SJSA1 (cell line): ENCODE results near the gene STARD5. TPM values are rescaled to one million over a fixed set of nuclear protein-coding genes. Genes with fewer than 3 reads are reported as not detected.
"Not testable (repeated sequence)": the region's sequence is repeated elsewhere in the genome, so short reads cannot be mapped to it uniquely, and the experiment has no call there.

Experiments
- DNase-seq, 2 experiments: peaks; one replicate each; pipeline ENCODE4 v3.0.0-alpha.2; 2015 to 2020; ENCODE audit warnings: low spot score in 2 of 2, low read depth in 1 of 2
- H3K27ac ChIP-seq: fragments of 250-450 bp; sonication (Bioruptor Pico); 2 replicates; pipeline ENCODE4 v1.5.1; 2020; ENCODE audit warnings: mild to moderate bottlenecking, moderate library complexity
- H3K27me3 ChIP-seq: fragments of 250-450 bp; sonication (Bioruptor Pico); replicated peaks from 2 replicates; pipeline ENCODE4 v1.5.1; 2020; ENCODE audit warnings: mild to moderate bottlenecking, moderate library complexity
- H3K36me3 ChIP-seq: fragments of 250-450 bp; sonication (Bioruptor Pico); 2 replicates; pipeline ENCODE4 v1.5.1; 2020; ENCODE audit warnings: mild to moderate bottlenecking
- H3K4me1 ChIP-seq: fragments of 250-450 bp; sonication (Bioruptor Pico); replicated peaks from 2 replicates; pipeline ENCODE4 v1.6.1; 2021; ENCODE audit warnings: mild to moderate bottlenecking
- H3K4me3 ChIP-seq: fragments of 250-450 bp; sonication (Bioruptor Pico); 2 replicates; pipeline ENCODE4 v1.5.1; 2020; ENCODE audit warnings: mild to moderate bottlenecking
- H3K9me3 ChIP-seq: fragments of 250-450 bp; sonication (Bioruptor Pico); replicated peaks from 2 replicates; pipeline ENCODE4 v1.5.1; 2020; ENCODE audit warnings: mild to moderate bottlenecking
- total RNA-seq: library from RNA; depleted of rRNA; stranded (reverse); fragments of >200 nt; shearing (Covaris generic); gene quantifications from 2 replicates; pipeline ENCODE4 v1.2.3, GENCODE V29; 2014

Gene STARD5
- total RNA-seq, 1 experiment from 2014 or later: 6.3 TPM

GRCh38 chr15:81331600-81331999 is 7.7 kb upstream of the STARD5 start:
- H3K9me3 ChIP-seq: no peaks in the 10 kb centered on the region
- no peaks in the 10 kb centered on the region for H3K36me3 ChIP-seq
- DNase-seq: no peak
- no peaks in the 10 kb centered on the region for H3K27me3 ChIP-seq
- H3K27ac ChIP-seq: no peak overlapping the region
- peaks cover 28% of the 10 kb centered on the region for H3K4me1 ChIP-seq
- no peak overlapping the region for H3K4me3 ChIP-seq

- not testable (repeated sequence) for H3K27ac ChIP-seq, H3K4me3 ChIP-seq, DNase-seq, H3K36me3 ChIP-seq, H3K27me3 ChIP-seq, H3K9me3 ChIP-seq
- peaks cover 32% of the 10 kb centered on the region for H3K4me1 ChIP-seq
Observed at GRCh38 chr15:81331141-81331540, 7.2 kb upstream of the STARD5 start.

- Histone ChIP-seq H3K4me3 (no peak overlapping the region), H3K4me1 (peaks cover 35% of the 10 kb centered on the region), H3K27ac (no peak overlapping the region), H3K36me3 (no peaks in the 10 kb centered on the region), H3K9me3 (no peaks in the 10 kb centered on the region), H3K27me3 (no peaks in the 10 kb centered on the region)
- no peak for DNase-seq
Observed at GRCh38 chr15:81330366-81331090, 6.6 kb upstream of the STARD5 start.

GRCh38 chr15:81329446-81329845 is 5.5 kb upstream of the STARD5 start:
- DNase-seq: no peak
- Histone ChIP-seq H3K27ac (no peak overlapping the region), H3K4me1 (peaks cover 43% of the 10 kb centered on the region), H3K9me3 (no peaks in the 10 kb centered on the region), H3K4me3 (no peak overlapping the region), H3K27me3 (no peaks in the 10 kb centered on the region), H3K36me3 (no peaks in the 10 kb centered on the region)

GRCh38 chr15:81327516-81327915 is 3.6 kb upstream of the STARD5 start:
- Histone ChIP-seq H3K4me1 (peaks cover 48% of the 10 kb centered on the region), H3K9me3 (no peaks in the 10 kb centered on the region), H3K27ac (peak overlapping the region; percentile 83), H3K36me3 (no peaks in the 10 kb centered on the region), H3K27me3 (no peaks in the 10 kb centered on the region), H3K4me3 (no peak overlapping the region)
- peak in 1 of 2 experiments; percentile 82 for DNase-seq

- no peaks in the 10 kb centered on the region for H3K27me3 ChIP-seq
- H3K4me3 ChIP-seq: no peak overlapping the region
- peak overlapping the region; percentile 83 for H3K27ac ChIP-seq
- no peaks in the 10 kb centered on the region for H3K9me3 ChIP-seq
- DNase-seq: peak in 1 of 2 experiments; percentile 20
- H3K4me1 ChIP-seq: peaks cover 48% of the 10 kb centered on the region
- peaks cover 5% of the 10 kb centered on the region for H3K36me3 ChIP-seq
Observed at GRCh38 chr15:81326466-81327212, 2.7 kb upstream of the STARD5 start.

- DNase-seq: no peak
- Histone ChIP-seq H3K36me3 (peaks cover 20% of the 10 kb centered on the region), H3K27me3 (no peaks in the 10 kb centered on the region), H3K27ac (peak overlapping the region; percentile 35; the same call in 1 of the 2 replicates), H3K9me3 (no peaks in the 10 kb centered on the region), H3K4me1 (peaks cover 40% of the 10 kb centered on the region), H3K4me3 (peak overlapping the region; percentile 68)
Observed at GRCh38 chr15:81323559-81323943, 390 bp downstream of the STARD5 start.

GRCh38 chr15:81322676-81323253 is 1.2 kb downstream of the STARD5 start:
- peaks cover 32% of the 10 kb centered on the region for H3K4me1 ChIP-seq
- no peaks in the 10 kb centered on the region for H3K27me3 ChIP-seq
- H3K9me3 ChIP-seq: no peaks in the 10 kb centered on the region
- no peak for DNase-seq
- no peak overlapping the region for H3K4me3 ChIP-seq
- peaks cover 27% of the 10 kb centered on the region for H3K36me3 ChIP-seq
- H3K27ac ChIP-seq: no peak overlapping the region

- Histone ChIP-seq H3K27ac (no peak overlapping the region), H3K4me1 (peaks cover 21% of the 10 kb centered on the region), H3K36me3 (peaks cover 33% of the 10 kb centered on the region), H3K4me3 (no peak overlapping the region), H3K9me3 (no peaks in the 10 kb centered on the region), H3K27me3 (no peaks in the 10 kb centered on the region)
- no peak for DNase-seq
Observed at GRCh38 chr15:81321667-81322066, 2.3 kb downstream of the STARD5 start.

GRCh38 chr15:81317642-81318017 is 6.3 kb downstream of the STARD5 start:
- Histone ChIP-seq H3K4me3 (no peak overlapping the region), H3K4me1 (peaks cover 11% of the 10 kb centered on the region), H3K9me3 (no peaks in the 10 kb centered on the region), H3K27me3 (no peaks in the 10 kb centered on the region), H3K27ac (no peak overlapping the region), H3K36me3 (peaks cover 44% of the 10 kb centered on the region)
- DNase-seq: no peak

- H3K27me3 ChIP-seq: no peaks in the 10 kb centered on the region
- H3K9me3 ChIP-seq: no peaks in the 10 kb centered on the region
- H3K27ac ChIP-seq: no peak overlapping the region
- peaks cover 50% of the 10 kb centered on the region for H3K36me3 ChIP-seq
- no peak for DNase-seq
- peaks cover 12% of the 10 kb centered on the region for H3K4me1 ChIP-seq
- no peak overlapping the region for H3K4me3 ChIP-seq
Observed at GRCh38 chr15:81316267-81316666, 7.7 kb downstream of the STARD5 start.

- no peak for DNase-seq
- Histone ChIP-seq H3K4me1 (peaks cover 12% of the 10 kb centered on the region), H3K36me3 (peaks cover 47% of the 10 kb centered on the region), H3K27me3 (no peaks in the 10 kb centered on the region), H3K4me3 (no peak overlapping the region), H3K9me3 (no peaks in the 10 kb centered on the region), H3K27ac (no peak overlapping the region)
Observed at GRCh38 chr15:81315452-81316175, 8.3 kb downstream of the STARD5 start.

- Histone ChIP-seq H3K36me3 (peaks cover 36% of the 10 kb centered on the region), H3K9me3 (no peaks in the 10 kb centered on the region; the same call in 1 of the 2 replicates), H3K4me1 (peaks cover 12% of the 10 kb centered on the region), H3K27ac (no peak overlapping the region), H3K27me3 (no peaks in the 10 kb centered on the region), H3K4me3 (no peak overlapping the region)
- DNase-seq: no peak
Observed at GRCh38 chr15:81314378-81314777, 9.6 kb downstream of the STARD5 start.
